NCI-H82 treated with DMSO at 0.1 percent for 48 hours (cell line): ENCODE measurements around the gene TTLL10.
"Not testable (repeated sequence)": the region's sequence is repeated elsewhere in the genome, so short reads cannot be mapped to it uniquely, and the experiment has no call there.

Experiments used
- DNase-seq: peaks from one replicate; lab custom pipeline; 2025; ENCODE audit not compliant: unreplicated experiment; lab: John Stamatoyannopoulos, UW

TTLL10 gene

DNA sequence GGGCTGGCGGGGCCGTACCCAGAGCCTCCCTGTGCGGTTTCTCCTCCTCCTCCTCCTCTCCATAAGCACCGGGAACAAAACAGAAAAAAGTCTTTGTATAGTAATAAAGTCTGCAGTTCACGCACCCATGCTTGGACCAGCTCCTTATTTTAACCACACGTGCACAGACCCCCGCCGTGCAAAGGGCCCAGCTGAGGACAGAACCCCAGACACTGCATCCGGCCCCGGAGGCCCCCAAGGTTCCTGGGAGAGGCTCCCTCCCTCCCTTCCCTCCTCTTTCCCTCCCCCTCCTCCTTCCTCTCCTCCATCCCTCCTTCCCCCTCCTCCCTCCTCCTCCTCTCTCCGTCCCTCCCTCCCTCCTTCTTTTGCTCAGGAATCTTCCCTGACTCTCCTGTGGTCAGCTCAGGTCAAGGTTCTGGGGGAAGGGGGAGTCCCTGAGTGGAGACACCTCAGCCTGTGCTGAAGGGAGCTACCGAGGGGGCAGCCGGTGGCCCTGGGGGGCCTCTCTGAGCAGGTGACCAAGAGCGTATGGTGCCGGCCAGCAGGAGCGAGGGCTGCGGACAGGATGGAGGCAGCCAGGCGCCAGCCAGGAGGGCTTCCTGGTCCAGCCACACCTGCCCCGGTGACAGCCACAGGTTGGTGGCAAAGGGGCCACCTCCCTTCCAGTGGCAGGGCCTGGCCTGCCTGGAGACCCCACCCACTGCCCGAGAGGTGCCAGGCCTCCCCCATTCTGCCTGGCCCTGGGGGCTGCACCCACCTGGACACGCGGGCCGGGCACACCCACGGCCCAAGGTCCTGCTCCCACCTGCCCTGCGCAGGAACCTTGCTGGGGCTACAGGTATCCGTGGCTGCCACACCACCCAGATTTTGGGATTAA is 3.2 kb upstream of the TTLL10 start:
- DNase-seq: no peak

DNA sequence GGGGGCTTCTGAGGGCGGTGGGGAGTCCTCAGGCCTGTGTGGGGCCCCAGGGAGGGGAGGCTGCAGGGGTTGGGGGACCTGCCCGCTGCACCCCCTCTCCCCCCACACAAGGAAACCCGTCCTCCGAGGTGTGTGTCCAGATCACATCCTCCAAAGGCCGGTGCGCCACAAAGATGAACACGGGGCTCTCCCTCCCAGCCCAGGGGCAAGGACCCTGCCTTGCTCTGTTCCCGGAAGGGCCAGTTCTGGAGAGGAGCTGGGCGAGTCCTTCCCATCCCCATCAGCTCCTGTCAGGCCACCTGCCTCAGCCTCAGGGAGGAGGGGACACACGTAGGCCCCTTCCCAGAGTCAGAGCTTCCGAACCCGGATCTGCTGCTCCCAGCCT is 2.5 kb upstream of the TTLL10 start:
- DNase-seq: no peak

DNA sequence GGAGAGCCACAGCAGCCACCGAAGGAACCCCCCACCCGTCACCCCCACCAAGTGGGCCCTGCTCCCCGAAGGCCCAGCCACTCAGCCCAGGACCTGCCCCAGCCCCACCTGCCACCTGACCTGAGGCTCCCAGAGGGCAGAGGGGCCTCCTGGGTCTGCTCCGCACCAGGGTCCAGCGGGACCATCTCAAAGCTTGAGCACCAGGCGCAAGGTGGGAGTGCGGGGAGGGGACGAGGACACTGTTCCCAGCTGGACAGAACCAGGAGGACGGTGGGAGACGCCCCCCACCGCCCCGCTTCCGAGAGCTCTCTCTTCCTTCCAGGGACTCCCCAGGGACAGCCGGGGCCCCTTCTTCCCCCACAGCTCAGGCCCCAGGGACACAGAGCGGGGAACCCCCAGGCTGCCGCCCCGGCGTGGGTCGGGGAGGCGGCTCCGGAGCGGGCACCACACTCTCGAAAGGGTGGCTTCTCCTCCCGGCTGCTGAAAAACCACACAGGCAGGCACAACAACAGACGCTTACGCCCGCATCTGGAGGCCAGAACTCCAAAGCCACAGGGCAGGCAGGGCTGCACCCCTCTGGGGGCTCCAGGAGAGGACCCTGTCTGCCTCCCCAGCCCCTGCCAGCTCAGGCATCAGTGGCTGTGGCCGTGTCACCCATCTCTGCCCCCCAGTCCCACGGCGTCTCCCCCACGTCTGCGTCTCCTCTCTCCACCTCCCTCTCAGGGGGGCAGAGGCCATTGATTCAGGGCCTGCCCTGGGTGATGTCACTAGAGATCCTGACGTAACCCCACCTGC is 1.9 kb upstream of the TTLL10 start:
- no peak for DNase-seq

DNA sequence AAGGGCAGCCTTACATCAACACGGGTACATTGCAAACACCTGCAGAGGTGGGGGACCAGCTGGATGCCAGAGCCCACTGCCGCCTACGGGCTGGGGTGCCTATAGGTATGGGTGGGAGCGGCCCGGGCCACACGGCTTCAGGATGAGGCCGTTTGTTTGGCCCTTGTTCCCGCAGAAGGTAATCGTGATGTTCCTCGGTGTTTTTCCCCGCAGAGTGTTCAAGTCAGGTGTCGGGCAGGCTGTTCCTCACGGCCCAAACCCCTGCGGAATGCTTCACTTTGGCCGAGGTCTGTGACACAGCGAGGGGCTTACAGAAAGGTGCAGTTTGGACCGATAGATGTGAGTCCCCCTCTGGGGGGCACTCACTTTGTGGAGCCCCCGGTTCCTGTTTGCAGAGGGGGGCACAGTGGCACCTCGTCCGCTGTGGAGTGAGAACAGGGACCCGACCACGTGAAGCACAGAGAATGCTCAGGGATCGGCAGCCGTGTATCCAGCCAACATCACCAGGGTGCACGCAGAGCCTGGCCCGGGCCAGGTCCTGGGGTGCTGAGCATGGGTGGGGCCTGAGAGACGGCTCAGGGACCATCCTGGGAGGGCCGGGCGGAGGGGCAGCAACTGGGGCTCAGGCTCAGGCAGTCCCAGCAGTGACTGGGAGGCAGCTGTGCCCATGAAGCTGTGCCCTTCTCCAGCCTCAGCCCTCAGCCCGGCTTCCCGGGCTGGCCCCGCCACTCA is 453 bp upstream of the TTLL10 start:
- DNase-seq: no peak

DNA sequence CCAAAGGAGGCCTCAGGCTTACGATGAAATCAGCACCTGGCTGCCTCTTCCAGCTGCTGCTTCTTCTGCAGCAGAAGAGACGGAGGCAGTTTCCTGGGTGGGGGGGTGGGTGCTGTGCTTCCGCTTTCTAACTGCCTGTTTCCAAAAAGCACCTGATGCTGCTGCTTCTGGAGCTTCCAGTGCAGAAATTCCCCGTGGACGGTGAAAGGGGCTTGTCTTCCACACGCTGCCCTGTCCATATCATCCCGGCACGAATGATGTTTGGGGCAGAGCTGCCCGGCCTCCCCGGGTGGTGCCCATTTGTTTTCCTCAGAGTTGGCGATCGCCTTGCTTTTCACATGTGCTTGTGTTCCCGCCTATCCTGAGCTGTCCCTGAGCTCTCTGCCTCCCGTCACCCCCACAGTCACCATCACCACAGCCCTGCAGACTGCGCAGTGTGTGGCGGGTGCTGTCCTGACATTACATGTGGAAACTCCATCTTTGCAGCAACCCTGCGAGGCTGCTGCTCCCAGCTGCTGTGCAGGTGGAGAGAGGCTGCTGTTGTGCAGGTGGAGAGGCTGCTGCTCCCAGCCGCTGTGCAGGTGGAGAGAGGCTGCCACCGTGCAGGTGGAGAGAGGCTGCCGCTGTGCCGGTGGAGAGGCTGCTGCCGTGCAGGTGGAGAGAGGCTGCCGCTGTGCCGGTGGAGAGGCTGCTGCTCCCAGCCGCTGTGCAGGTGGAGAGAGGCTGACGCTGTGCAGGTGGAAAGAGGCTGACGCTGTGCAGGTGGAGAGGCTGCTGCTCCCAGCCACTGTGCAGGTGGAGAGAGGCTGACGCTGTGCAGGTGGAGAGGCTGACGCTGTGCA is 1.8 kb downstream of the TTLL10 start:
- DNase-seq: no peak

DNA sequence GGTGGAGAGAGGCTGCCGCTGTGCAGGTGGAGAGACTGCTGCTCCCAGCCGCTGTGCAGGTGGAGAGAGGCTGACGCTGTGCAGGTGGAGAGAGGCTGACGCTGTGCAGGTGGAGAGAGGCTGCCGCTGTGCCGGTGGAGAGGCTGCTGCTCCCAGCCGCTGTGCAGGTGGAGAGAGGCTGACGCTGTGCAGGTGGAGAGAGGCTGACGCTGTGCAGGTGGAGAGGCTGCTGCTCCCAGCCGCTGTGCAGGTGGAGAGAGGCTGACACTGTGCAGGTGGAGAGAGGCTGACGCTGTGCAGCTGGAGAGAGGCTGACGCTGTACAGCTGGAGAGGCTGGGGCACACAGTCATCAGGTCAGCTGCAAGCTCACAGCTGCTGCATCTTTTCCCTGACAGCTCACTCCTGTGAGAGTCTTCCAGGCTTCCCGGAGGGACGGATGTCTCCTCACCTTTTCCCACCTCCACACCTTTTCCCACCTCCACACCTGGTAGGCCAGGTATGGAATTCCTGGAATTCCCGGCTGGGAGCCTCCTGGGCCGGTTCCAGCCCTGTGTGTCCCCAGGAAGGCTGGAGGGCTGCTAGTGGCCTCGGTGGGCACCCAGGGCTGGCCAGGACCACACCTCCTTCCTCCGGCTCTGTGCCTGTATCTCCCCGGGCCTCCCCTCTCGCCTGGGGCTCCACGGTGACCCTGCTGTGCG is 2.5 kb downstream of the TTLL10 start:
- not testable (repeated sequence) for DNase-seq

DNA sequence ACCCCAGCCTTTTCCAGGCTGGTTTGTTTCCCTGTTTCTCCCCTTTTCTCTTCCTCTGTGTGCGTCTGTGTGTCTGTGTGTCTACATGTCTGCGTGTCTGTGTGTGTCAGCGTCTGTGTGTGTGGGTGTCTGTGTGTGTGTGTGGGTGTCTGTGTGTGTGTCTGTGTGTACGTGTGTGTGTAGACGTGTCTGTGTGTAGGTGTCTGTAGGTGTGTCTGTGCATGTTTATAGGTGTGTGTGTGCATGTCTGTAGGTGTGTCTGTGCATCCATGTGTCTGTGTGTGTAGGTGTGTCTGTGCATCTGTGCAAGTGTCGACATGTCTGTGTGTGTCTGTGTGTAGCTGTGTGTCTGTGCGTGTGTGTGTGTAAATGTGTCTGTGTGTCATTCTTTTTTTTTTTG is 3.3 kb downstream of the TTLL10 start:
- no peak for DNase-seq

DNA sequence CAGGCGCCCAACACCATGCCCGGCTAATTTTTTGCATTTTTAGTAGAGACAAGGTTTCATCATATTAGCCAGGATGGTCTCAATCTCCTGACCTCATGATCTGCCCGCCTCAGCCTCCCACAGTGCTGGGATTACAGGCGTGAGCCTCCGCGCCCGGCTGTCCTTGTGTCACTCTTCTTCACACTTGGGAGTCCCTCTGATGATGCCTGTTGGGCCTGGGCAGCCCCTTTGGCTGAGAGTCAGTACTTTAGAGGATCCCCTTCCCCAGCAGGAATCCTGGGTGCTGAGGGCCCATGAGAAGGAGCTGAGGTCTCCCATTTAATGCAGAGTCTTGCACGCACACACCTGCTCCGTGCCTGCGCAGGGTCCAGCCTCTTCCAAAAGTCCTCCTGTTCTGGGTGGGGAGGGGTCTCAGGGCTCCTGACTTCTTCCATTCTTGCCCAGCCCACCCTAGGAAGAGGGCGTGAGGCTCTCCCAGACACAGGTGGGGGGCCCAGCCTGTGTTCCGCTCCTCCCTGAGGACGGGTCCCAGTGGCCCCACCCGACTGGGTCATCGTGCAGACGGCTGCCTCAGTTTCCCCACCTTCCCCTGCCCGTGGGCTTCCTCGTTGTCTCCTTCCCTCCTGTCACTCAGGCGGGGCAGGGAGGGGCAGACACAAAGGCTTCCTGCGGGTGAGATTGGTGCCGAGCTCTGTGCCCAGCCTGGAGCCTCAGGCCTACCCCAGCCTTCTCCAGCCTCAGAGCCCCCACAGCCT is 3.9 kb downstream of the TTLL10 start:
- no peak for DNase-seq

DNA sequence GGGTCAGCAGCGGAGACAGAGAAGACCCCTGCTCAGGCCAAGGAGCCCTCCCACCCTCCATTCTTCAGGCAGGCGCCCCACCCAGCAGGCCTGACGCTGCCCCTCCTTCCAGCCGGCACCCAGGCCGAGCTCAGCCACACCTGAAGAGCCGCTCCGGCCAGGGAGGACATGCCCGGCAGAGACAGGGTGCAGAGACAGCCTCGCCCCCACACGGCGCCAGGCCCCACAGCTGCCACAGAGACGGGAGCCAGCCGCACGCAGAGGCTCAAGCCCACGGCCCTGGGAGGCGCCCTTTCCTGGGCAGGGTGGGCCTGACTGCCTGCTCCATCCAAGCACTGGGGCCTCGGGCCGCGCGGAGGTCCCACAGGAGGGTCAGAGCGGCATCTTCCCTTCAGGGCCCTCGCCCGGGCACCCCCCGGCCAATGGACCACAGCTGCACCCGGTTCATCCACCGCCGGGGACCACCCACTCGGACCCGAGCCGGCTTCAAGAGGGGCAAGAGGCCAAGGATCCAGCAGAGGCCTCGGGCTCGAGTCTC is 5.2 kb downstream of the TTLL10 start:
- DNase-seq: no peak

DNA sequence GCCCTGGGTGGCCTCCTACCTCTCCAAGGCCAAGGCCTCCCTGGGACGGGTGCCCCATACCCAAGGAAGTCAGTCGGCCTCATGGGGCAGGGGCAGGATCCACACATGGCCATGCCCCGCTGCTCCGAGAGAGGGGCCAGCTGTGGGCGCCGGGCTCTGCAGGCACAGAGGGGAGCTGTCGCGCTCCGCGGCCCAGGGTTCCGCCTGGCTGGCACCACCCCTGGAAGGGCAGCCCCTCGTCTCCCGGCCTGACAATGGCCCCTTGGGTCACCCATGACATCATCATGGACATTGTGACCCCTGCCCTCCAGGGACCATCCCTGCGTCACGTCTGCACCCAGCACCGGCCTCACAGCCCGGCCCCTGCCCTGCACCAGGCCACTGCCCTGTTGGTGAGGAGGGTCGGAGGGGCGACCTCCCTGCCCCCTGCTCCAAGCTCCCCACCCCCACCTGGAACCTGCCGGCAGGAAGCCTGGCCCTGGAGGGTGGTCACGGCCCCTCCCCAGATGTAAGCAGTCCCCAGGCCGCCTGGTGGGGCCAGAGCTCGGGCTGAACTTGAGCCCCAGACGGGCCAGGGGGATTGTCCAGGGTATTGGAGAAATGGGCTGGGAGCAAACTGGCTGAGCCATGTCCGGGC is 5.8 kb downstream of the TTLL10 start:
- DNase-seq: no peak

DNA sequence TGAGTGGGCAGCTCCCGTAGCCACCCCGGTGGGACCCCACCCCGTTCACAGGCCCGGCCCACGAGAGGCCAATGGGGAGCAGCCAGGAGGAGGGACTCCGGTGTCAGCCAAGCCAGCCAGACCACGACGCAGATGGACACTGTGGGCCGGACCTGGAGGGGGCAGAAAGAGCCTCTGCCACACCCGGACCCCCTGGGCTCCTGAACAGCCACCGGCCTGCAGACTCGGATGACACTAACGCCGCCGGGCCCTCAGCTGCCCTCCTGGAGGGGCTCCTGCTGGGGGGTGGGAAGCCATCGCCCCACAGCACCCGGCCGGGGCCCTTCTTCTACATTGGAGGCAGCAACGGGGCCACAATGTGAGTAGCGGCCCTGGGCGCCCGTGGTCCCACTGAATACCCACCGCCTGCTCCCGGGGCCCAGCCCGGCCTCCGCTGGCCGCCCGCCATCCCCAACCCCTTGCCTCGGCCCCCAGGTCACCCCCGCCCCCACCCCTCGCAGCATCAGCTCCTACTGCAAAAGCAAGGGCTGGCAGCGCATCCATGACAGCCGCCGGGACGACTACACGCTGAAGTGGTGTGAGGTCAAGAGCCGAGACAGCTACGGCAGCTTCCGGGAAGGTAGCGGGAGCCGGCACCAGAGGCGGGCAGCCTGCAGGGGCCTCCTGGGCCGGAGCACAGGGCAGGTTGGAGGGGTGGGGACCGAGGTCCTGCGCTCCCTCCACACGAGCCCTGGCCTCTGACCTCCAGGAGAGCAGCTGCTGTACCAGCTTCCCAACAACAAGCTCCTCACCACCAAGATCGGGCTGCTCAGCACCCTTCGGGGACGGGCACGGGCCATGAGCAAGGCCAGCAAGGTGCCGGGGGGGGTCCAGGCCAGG is 6.5 kb downstream of the TTLL10 start:
- no peak for DNase-seq

DNA sequence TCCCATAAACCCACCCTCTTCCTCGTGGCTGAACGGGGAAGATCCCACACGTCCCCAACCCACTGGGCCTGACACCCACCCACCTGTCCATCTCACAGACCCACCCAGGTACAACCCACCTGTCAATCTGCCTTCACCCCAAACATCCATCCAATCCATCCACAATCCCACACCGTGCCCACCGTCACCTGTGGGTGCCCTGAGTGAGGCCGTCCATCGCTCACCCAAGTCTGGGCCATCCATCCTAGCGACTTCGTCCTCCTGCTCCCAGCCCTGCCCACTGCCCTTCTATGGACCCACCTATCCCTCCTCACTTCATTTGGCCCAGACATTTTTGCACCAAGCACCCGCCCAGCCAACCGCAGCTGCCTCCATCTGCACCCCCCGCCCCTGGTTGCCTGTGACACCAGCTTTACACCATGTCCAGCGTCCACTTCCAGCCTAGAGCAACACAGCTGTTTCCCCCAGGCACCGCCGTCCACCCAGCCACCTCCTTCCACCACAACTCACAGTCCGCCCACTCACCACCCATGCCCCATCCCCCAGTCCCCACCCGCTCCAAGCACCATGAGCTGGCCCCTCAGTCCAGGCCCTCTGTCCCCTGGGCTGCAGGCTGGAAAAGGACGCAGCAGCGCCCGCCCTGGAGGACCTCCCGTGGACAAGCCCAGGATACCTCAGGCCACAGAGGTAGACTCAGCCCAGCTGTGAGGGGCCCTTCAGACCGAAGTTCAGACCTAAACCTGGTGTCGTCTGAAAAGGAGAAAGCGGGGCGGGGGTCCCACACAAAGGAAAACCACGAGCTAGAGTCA is 7.7 kb downstream of the TTLL10 start:
- DNase-seq: no peak

DNA sequence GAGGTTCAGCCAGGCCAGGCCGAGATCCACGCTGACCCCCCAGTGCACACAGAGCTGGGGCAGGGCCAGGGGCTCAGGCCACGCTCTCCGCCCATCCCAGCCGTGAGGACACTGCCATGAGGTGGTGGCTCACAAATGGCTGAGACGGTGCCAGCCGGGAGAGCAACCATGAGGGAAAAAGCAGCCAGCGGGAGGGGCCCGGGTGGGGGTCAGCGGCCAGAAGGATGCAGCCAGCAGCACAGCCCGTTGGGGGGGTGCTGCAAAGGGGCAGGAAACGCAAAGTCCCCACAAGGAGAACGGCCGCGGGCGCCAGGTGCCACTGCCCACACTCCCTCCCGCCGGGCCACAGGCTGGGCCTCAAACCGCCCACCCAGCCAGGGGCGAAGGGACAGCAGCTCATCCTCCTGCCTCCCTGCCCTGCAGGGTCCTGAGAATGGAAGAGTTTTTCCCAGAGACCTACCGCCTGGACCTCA is 8.3 kb downstream of the TTLL10 start:
- DNase-seq: no peak

DNA sequence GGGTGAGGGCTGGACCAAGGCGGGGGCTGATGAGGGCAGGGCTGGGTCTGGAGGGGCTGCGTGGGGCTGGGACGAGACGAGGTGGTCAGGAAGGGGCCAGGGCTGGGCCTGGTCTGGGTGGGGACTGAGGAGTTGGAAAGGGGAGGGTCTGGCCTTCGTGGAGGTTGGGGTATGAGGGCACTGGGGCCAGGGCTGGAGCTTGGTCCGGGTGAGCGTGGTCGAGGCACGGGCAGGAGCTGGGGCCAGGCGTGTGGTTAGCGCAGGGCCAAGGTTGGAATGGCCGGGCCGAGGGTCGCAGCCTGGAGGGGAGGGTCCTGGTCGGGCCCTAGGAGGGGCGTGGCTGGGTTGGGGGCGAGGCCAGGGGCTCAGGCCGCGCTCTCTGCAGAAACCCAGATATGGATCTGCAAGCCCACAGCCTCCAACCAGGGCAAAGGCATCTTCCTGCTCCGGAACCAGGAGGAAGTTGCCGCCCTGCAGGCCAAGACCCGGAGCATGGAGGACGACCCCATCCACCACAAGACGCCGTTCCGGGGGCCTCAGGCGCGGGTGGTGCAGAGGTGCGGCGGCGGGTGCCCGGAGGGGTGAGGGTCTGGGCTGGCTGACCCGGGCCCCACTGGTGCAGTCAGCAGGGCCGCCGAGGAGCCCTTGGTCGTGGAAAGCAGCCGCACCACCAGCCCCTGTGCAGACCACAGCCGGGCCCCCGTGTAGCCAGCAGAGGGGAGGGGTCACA is 9.0 kb downstream of the TTLL10 start:
- DNase-seq: no peak

DNA sequence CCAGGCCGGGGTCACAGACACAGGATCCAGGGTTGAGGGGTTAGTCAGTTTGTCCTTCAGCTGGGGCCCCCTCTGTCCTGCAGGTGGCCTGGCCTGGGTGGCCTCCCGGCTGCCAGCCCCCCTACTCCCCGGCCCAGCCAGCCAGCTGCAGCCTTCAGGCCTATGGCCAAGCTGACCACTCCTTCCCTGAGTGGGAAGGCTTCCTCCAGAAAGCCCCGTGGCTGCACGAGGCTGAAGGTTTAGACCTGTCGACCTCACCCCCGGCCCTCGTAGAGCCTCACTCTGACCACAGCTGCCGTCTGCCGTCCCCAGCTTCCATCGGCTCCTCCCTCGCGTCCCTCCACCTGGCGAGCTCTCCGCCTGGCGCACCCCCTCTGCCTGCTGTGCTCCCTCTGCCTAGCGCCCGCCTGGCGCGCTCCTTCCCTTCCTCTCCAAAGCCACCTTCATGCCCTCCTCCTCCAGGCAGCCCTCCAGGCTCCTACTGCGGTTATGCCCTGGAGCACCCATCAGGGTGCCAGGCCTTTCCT is 9.6 kb downstream of the TTLL10 start:
- no peak for DNase-seq
